Measurements from ENCODE around the gene ARHGAP26.
"Not testable (repeated sequence)": the region's sequence is repeated elsewhere in the genome, so short reads cannot be mapped to it uniquely, and the experiment has no call there.

ARHGAP26 gene

GRCh38 chr5:143188083-143188482 is 417.9 kb downstream of the ARHGAP26 start:
- in situ Hi-C loops (cut with MboI; ENCODE audit: low sequenced_read_pairs) = no loop called here

GRCh38 chr5:143188692-143189091 is 418.5 kb downstream of the ARHGAP26 start:
- in situ Hi-C loops (cut with MboI; ENCODE audit: low sequenced_read_pairs) = no loop called here

- in situ Hi-C loops (cut with MboI; ENCODE audit: low sequenced_read_pairs) = no loop called here
Measured at GRCh38 chr5:143190260-143190810, 420.2 kb downstream of the ARHGAP26 start.

- in situ Hi-C loops (cut with MboI; ENCODE audit: low sequenced_read_pairs) = no loop called here
Measured at GRCh38 chr5:143191720-143192119, 421.5 kb downstream of the ARHGAP26 start.

- in situ Hi-C loops (cut with MboI; ENCODE audit: low sequenced_read_pairs) = no loop called here
Measured at GRCh38 chr5:143192191-143192900, 422.2 kb downstream of the ARHGAP26 start.

GRCh38 chr5:143194206-143194605 is 424.0 kb downstream of the ARHGAP26 start:
- in situ Hi-C loops (cut with MboI; ENCODE audit: low sequenced_read_pairs) = no loop called here

GRCh38 chr5:143194713-143195112 is 424.5 kb downstream of the ARHGAP26 start:
- in situ Hi-C loops (cut with MboI; ENCODE audit: low sequenced_read_pairs) = no loop called here

- in situ Hi-C loops (cut with MboI; ENCODE audit: low sequenced_read_pairs) = no loop called here
Measured at GRCh38 chr5:143195491-143195890, 425.3 kb downstream of the ARHGAP26 start.

GRCh38 chr5:143196601-143197259 is 426.6 kb downstream of the ARHGAP26 start:
- in situ Hi-C loops (cut with MboI; ENCODE audit: low sequenced_read_pairs) = no loop called here

- in situ Hi-C loops (cut with MboI; ENCODE audit: low sequenced_read_pairs) = no loop called here
Measured at GRCh38 chr5:143197260-143197656, 427.1 kb downstream of the ARHGAP26 start.

- in situ Hi-C loops (cut with MboI; ENCODE audit: low sequenced_read_pairs) = no loop called here
Measured at GRCh38 chr5:143198332-143198731, 428.2 kb downstream of the ARHGAP26 start.

GRCh38 chr5:143199161-143199560 is 429.0 kb downstream of the ARHGAP26 start:
- in situ Hi-C loops (cut with MboI; ENCODE audit: low sequenced_read_pairs) = no loop called here

- in situ Hi-C loops (cut with MboI; ENCODE audit: low sequenced_read_pairs) = no loop called here
Measured at GRCh38 chr5:143199843-143200242, 429.7 kb downstream of the ARHGAP26 start.

GRCh38 chr5:143200781-143201398 is 430.7 kb downstream of the ARHGAP26 start:
- in situ Hi-C loops (cut with MboI; ENCODE audit: low sequenced_read_pairs) = no loop called here

GRCh38 chr5:143201589-143201988 is 431.4 kb downstream of the ARHGAP26 start:
- in situ Hi-C loops (cut with MboI; ENCODE audit: low sequenced_read_pairs) = no loop called here

- in situ Hi-C loops (cut with MboI; ENCODE audit: low sequenced_read_pairs) = not testable (repeated sequence)
Measured at GRCh38 chr5:143203301-143203956, 433.3 kb downstream of the ARHGAP26 start.

- in situ Hi-C loops (cut with MboI; ENCODE audit: low sequenced_read_pairs) = no loop called here
Measured at GRCh38 chr5:143204474-143205246, 434.5 kb downstream of the ARHGAP26 start.

- in situ Hi-C loops (cut with MboI; ENCODE audit: low sequenced_read_pairs) = no loop called here
Measured at GRCh38 chr5:143205386-143205785, 435.2 kb downstream of the ARHGAP26 start.

GRCh38 chr5:143205883-143206195 is 435.7 kb downstream of the ARHGAP26 start:
- in situ Hi-C loops (cut with MboI; ENCODE audit: low sequenced_read_pairs) = no loop called here

- in situ Hi-C loops (cut with MboI; ENCODE audit: low sequenced_read_pairs) = no loop called here
Measured at GRCh38 chr5:143206196-143207053, 436.2 kb downstream of the ARHGAP26 start.
